HCT116 (cell line): ENCODE results near the gene ADAMTS13.

Experiments used
- CEBPB ChIP-seq: IDR thresholded peaks from 2 replicates; pipeline ENCODE4 v1.6.1; 2012; ENCODE audit warnings: low read depth
- EZH2 ChIP-seq: fragments of 200-600 bp; sonication (generic); IDR thresholded peaks from 2 replicates; pipeline ENCODE4 v1.6.1; 2017; ENCODE audit warnings: antibody characterized with exemption, mixed run types
- EZH2phosphoT487 ChIP-seq: fragments of 200-600 bp; IDR thresholded peaks from 2 replicates; pipeline ENCODE4 v1.6.1; 2018; ENCODE audit warnings: antibody characterized with exemption, borderline replicate concordance
- POLR2A ChIP-seq: IDR thresholded peaks from 2 replicates; pipeline ENCODE4 v1.7.0; 2011; ENCODE audit warnings: borderline replicate concordance; ENCODE audit not compliant: insufficient read depth, insufficient read length; ENCODE audit errors: extremely low read depth
- POLR2AphosphoS5 ChIP-seq: IDR thresholded peaks from 2 replicates; pipeline ENCODE4 v1.6.1; 2011; ENCODE audit warnings: mild to moderate bottlenecking, low read depth, low read length, moderate library complexity
- TCF7L2 ChIP-seq: IDR thresholded peaks from 2 replicates; pipeline ENCODE4 v1.7.0; 2011; ENCODE audit warnings: borderline replicate concordance, inconsistent platforms; ENCODE audit not compliant: insufficient read depth, insufficient read length; ENCODE audit errors: extremely low read depth
- YY1 ChIP-seq: IDR thresholded peaks from 2 replicates; pipeline ENCODE4 v1.6.1; 2011; ENCODE audit warnings: low read length, low read depth, moderate library complexity, mild to moderate bottlenecking; ENCODE audit not compliant: insufficient replicate concordance; ENCODE audit errors: extremely low read depth
- ZFX ChIP-seq: fragments of 450-650 bp; IDR thresholded peaks from 2 replicates; pipeline ENCODE4 v1.6.1; 2017
- TF ChIP-seq, protein P1 (sequence below), 3 experiments: fragments of 200-600 bp in 1 of 3; sonication (generic) in 1 of 3; IDR thresholded peaks in 2 of 3; conservative IDR thresholded peaks in 1 of 3; 2 replicates each; pipeline ENCODE4 v1.5.1; 2012 to 2017; ENCODE audit warnings: low read depth in 2 of 3, low read length in 2 of 3, antibody characterized with exemption in 1 of 3, borderline replicate concordance in 1 of 3, control low read depth in 1 of 3, mild to moderate bottlenecking in 1 of 3, mixed read lengths in 1 of 3, mixed run types in 1 of 3, moderate library complexity in 1 of 3; ENCODE audit not compliant: insufficient read depth in 1 of 3

DNA sequence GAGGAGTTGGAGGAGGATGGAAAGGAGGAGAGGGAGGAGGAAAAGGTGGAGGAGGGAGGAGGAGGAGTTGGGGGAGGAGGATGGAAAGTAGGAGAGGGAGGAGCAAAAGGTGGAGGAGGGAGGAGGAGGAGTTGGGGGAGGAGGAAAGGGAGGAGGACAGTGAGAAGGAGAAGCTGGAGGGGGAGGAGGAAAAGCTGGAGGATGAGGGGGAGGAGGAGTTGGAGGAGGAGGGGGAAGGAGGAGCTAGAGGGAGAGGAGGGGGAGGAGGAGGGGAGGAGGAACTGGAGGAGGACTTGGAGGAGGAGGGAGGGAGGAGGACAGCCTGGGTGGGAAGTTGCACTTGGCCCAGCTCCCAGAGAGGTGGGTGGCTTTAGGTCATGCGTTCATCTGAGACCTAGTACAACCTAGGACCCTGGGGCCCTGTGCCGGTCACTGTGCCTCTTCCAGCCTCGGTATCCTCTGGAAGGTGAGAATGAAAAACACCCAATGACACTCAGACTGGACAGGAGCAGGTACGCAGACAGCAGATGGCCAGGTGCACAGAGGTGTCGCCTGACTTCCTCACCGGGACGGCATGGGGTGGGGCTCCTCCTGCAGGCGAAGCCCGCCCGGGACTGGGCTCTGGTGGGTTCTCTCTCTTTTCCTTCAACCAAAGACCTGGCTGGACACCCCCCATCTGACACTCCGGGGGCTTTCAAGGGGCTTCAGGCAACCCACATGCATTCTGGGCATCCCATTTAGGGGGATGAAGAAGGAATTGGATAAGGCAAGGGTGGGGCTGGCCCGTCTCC, 68.9 kb downstream of the ADAMTS13 start:
- TF ChIP-seq, protein P1, sequence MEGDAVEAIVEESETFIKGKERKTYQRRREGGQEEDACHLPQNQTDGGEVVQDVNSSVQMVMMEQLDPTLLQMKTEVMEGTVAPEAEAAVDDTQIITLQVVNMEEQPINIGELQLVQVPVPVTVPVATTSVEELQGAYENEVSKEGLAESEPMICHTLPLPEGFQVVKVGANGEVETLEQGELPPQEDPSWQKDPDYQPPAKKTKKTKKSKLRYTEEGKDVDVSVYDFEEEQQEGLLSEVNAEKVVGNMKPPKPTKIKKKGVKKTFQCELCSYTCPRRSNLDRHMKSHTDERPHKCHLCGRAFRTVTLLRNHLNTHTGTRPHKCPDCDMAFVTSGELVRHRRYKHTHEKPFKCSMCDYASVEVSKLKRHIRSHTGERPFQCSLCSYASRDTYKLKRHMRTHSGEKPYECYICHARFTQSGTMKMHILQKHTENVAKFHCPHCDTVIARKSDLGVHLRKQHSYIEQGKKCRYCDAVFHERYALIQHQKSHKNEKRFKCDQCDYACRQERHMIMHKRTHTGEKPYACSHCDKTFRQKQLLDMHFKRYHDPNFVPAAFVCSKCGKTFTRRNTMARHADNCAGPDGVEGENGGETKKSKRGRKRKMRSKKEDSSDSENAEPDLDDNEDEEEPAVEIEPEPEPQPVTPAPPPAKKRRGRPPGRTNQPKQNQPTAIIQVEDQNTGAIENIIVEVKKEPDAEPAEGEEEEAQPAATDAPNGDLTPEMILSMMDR (IDR thresholded peaks at IDR 0.05 in 2 of 3, conservative IDR thresholded peaks at IDR 0.05 in 1 of 3; ENCODE audit: borderline replicate concordance in 1 of 3, insufficient read depth in 1 of 3, low read depth in 2 of 3, low read length in 2 of 3), result no peak
- no peak for TF ChIP-seq YY1
- TF ChIP-seq POLR2AphosphoS5, result no peak
- TF ChIP-seq EZH2phosphoT487, result no peak
- TF ChIP-seq POLR2A, result no peak
- no peak for TF ChIP-seq EZH2
- TF ChIP-seq CEBPB, result no peak
- no peak for TF ChIP-seq TCF7L2
- no peak for TF ChIP-seq ZFX
